Mucosa of gallbladder (tissue), 1 donor: ENCODE results near the gene RHPN2. TPM values are rescaled to one million over a fixed set of nuclear protein-coding genes. Genes with fewer than 3 reads are reported as not detected.

Experiments
- DNase-seq: peaks from one replicate; pipeline ENCODE4 v3.0.0-alpha.2; 2020; ENCODE audit warnings: low spot score
- total RNA-seq: library from RNA; stranded (reverse); gene quantifications from one replicate; pipeline ENCODE4 v1.2.1, GENCODE V29; 2021
- donor health status: DM: no; HTN: no; CAD: no.

The RHPN2 gene
- 50.4 TPM for total RNA-seq

DNA sequence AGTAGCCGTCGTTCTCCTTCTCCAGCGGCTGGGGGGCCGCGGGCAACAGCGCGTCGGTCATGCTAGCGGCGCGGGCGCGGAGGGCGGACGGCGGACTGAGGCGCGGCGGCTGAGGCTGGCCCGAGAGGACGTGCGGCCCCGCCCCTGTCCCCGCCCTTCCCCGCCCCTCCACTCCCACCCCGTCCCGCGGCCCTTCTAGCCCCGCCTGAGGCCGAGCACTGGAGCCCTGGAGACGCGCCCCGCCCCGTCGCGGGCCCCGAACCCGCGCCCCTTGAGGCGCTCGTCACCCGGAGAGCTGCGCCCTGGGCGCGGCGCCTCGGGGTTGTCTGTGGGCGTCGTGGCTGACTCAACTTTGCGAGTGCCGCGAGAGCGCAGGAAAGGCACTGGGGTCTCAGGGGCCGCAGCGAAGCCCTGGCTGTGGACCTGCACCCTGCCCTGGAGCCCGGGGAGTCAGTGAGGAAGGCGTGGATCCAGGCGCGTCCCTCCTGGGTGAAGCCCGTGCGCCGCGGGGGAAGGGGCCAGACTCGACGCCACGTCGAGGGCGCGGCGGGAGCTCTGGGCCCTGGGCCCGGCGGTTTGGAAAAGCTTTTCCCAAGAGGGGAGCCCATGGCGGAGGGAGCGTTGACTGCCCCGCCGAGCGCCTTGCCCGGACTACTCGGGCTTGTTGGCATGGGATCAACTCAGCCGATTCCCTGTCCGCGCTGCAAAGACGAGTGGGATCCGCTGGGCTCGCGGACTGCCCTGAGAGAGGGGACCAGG is at the start of gene RHPN2:
TSS of gene RHPN2 (minus strand) at position 97 of the 759 bp plus-strand sequence. CDS start at position 61, 36 bp downstream.
- DNase-seq = peak; percentile 62

DNA sequence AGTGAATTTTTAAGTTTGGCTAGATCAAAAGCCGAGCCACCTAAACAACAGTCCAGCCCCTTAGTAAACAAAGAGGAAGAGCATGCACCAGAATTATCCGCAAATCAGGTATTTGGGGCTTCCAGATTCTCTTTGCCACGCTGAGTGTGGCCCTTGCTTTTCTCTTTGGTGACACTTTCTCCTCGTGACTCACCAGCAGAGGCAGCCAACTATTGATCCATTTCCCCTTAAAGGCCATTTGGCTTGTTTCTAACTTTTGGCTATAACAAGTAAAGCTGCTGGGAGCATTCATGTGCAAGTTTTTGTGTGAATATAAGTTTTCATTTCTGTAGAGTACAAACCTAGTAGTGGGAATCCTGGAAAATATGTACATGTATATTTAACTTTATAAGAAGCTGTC is 49.6 kb upstream of the RHPN2 start:
- DNase-seq = peak; percentile 25

DNA sequence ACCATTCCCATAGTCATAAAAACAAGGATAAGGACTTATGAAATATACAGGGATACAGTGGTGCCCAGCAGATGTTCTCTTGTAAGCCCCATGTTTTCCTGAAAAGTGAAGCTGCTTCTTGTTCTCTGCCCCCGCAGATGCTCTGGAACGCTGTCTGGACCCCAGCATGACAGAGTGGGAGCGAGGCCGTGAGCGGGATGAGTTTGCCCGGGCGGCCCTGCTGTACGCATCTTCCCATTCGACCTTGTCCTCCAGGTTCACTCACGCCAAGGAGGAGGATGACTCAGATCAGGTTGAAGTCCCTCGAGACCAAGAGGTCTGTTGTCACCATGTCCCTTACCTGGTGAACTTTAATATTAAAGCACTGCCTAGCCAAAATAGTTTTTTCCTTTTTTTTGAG is 46.9 kb upstream of the RHPN2 start:
- no peak for DNase-seq

DNA sequence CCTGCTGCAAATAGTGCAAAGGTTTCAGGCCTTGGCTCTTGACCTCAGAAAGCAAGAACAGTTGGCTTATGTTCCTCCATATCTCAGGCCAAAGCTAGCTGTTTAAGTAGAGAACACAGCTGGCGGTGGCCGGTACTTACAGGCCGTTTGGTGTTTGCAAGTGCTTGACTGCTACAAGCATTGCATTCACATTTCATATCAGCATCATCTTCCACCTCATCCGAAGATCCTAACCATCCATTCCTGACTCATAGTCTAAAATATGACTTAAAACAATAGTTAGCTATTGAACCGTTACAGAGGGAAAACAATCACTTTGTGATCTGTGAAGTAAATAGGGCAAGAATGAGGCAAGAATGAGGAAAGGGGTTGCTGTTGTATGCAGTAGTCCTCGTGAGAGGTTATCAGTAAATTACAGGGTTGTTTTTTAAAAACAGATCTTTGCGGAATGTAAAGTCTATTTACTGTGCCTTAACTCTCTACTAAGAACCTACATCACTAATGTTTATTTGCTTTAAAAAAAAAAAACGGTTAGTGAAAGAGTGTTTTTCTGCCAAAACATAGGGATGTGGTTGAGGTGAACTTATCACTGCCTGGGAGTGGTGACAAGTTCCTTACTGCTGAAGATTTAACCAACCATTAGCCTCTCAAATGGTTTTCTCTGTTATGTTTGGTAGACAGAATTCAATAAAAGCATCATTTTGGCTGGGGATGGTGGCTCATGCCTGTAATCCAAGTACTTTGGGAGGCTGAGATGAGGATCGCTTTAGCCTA is 45.6 kb upstream of the RHPN2 start:
- no peak for DNase-seq

DNA sequence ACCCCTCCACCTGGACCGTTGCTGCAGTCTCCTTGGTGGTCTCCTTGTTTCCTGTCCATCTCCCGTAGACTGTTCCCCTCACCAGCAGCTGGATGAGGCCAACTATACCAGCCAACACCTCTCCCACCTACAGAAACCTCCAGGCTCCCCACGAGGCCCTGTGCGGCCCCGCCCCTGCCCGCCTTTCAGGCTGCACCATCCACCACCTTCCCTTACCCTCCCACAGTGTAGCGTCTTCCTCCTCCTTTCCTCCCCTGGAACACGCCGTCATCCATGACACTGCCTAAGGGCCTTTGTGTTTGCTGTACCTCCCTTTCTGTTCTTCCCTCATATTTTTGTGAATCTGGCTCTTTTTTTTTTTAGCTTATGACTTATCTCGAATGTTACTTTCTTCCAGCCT is 43.5 kb upstream of the RHPN2 start:
- no peak for DNase-seq

DNA sequence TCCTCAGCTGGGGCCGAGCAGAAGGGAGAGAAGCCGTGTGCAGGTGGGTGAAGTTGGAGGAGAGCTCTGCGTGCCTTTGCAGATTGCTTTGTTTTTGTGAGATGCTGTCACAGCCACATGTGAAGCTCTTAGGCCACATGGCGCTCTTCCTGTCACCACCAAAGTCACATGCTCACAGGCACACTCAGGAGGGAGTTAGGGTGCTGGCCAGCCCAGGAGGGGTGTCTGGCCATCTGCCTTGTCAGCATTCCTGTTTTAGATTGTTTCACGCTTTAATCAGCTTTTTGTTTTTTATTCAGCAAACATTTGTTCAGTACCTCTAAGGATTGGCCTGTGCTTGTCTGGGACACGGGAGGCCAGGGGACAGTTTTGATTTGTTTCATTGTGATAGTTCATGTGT is 38.2 kb upstream of the RHPN2 start:
- DNase-seq = no peak

DNA sequence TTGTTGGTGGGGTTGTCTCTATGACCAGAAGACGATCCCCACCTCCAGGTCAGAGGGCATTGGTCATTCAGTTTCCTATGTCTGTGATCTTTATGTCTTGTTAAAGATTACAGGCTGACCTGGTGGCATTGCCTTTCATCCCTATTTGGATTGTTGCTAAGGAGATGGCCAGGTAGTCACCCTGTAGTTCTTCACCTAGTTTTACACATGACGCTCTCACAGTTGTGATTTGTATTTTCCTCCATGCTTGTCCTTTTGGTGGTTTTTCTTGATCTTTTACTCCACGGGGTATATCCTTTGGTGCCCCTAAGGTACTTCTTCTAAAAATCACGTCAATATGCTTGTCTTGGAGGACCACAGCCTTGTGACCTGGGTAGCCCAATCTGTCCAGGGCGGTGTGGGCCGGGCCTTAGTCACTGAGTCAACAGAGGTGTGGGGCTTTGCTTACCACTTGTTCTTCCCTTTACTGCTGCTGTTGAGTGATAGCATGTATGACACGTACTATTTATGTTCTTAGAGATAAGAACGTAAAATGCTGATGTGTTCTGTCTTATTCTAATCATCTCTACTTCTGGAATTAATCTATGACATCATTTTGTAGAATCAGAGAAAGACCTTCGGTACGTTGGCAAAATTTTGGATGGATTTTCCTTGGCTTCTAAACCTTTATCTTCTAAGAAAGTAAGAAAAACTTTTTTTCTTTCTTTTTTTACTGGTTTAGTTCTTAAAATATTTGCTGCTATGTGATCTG is 36.4 kb upstream of the RHPN2 start:
- peak; percentile 53 for DNase-seq

DNA sequence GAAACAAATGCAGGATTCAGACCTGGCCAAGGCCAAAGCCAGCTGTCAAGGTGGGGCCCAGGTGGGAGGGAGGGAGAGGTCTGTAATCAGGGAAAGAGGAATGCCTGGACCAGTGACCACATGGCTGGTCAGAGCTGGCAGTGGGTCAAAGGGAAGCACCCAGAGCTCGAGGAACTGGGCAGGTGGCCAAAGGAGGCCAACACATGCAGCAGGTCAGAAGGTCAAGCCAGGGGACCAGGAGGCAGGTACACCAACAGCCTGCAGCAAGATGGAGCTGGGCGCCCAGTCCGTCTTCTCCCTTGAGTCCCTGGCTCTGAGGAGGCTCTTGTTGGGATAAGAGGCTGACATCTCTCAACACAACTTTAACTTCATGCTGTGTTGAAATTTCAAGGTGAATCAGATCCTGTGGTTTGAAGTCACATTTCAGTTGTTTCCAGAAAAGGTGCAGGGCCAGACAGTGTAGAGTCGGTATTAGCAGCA is 33.4 kb upstream of the RHPN2 start:
- DNase-seq = peak; percentile 16

DNA sequence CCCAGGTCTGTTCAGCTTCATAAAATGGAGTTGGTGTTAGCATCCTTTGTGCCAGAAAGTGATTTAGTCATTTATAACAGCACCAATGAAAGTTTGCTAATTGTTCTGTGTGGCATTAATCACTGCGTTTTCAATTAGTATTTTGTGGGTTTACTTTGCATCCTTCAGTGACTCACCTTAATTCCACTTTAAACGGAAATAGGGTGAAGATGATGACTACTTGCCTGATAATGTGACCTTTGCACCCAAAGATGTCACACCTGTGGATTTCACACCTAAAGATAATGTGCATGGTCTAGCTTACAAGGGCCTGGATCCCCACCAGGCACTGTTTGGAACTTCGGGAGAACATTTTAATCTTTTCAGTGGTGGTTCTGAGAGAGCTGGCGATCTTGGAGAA is 31.3 kb upstream of the RHPN2 start:
- DNase-seq = no peak

DNA sequence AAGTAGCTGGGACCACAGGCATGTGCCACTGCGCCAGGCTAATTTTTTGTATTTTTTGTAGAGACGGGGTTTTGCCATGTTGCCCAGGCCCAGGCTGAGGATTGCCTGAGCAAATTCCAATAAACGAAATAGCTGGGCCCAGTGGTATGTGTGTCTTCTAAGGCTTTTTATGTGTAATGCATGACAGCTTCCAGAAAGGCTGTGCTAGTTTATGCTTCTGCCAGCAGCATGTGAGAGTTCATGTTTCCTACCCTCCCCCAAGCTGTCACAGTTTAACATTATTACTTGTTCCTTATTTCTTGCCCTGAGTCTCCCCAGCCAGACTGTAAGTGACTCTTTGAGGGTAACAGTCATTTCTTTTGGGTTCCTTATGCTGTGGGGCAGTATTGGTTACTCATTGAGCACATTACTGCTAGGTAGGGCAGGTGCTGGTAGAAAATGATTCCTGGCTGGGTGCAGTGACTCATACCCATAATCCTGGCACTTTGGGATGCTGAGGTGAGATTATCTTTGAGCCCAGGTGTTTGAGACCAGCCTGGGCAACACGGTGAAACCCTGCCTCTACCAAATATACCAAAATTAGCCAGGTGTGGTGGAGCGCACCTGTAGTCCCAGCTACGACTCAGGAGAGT is 29.9 kb upstream of the RHPN2 start:
- no peak for DNase-seq

DNA sequence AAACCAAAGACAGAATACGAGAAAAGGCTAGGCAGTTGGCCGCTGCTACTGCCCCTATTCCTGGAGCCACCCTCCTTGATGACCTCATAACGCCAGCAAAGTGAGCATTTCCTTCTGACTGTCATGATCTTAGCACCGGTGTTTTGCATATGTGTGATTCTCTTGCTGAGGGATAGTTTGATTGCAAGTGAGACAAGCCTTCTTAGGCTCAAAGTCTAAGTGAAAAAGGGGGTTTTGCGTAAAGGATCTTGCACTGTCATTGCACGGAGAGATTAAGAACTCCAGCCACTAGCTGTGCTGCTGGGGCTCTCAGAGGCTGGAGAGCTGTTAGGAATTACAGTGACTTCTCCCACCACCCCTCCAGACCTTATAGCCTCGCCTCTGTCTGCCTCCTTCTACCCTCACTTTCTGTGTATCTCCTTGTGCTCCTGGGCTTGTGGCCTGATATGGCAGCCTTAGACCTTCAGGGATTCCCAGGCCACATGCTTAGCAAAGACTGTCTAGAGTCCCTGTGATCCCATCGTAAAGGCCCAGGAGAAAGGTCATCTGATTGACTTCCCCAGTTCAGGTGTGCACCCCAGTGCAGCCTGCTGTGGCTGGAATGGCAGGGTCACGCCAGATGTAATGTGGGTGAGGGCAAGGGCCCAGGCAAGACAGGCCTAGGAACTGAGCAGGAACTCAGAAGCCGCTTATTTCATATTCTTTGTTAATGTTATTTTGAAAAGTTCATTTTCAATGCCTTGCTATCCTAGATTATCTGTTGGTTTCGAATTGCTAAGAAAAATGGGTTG is 28.9 kb upstream of the RHPN2 start:
- DNase-seq = no peak

DNA sequence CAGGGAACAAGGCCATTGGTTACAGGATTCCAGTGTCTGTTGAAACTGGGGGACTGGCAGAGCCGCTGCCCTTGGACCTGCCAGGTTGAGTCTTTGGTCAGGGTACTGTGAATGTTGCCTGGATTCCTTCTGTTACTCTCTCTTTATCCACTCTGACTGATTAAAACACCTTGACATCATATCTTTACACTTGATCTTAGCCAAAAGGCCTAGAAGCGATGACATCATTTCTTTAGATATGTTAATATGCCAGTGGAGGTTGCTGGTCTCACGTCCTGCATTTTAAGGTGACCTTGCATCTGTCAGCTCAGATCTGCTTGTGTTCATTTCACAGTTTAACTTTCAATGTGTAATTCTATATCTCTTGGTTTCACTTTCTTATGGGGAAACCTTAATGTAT is 25.5 kb upstream of the RHPN2 start:
- no peak for DNase-seq

DNA sequence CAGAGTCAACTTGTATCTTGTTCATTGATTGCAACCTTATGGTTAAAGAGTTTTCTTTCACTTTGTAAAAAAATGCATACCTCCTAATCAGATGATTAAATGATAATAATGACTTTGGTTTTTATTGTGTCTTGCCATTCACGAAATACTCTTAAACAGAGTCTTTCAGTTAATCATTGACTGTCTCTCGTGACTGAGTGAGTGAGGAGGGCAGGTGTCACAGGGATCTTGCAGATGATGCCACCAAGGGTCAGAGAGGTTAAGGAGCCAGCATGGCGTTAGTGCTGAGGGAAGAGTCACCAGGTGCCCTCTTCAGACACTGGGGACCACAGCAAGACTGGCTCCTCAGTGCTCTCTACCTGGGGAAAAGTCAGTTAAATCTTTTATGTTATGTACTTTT is 24.3 kb upstream of the RHPN2 start:
- no peak for DNase-seq

DNA sequence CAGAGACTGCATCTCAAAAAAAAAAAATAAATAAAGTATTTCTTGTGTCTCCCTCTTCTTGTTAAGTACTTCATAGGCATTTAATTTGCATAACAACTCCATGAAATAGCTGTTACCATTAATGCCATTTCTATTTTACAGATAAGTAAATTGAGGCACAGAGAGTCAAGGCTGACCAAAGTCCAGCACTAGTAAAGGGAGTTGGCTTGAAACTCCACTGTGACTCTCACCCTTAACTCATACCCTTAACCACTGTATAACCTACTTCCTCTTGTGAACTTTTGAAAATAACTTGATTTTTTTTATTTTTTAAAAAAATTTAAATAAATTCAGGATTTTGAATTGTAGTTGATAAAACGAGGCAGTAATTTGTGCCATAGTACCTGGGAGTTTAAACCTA is 22.3 kb upstream of the RHPN2 start:
- no peak for DNase-seq

DNA sequence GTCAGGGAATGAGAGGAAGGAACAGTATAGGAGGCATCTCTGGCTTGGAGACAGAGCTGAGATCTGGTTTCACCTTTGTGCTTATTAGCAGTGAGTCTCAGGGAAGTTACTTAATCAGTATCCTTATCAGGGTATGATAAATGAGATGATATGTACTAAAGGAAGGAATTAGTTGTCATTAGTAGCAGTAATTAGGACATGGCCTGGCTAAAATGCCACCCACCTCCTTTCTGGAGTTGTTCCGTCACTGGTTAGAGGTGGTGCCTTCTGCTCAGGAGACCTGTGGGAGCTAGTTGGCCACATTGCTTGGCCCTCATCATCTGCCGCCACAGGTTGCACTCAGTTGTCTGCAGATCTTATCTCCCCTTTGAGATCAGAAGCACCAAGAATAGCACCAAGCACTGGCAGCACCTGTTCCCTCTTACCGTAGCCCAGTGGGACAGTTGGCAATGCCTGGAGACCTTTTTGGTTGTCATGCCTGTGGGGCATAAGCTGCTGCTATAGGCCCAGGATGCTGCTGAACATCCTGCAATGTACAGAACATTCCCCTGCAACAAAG is 21.0 kb upstream of the RHPN2 start:
- no peak for DNase-seq

DNA sequence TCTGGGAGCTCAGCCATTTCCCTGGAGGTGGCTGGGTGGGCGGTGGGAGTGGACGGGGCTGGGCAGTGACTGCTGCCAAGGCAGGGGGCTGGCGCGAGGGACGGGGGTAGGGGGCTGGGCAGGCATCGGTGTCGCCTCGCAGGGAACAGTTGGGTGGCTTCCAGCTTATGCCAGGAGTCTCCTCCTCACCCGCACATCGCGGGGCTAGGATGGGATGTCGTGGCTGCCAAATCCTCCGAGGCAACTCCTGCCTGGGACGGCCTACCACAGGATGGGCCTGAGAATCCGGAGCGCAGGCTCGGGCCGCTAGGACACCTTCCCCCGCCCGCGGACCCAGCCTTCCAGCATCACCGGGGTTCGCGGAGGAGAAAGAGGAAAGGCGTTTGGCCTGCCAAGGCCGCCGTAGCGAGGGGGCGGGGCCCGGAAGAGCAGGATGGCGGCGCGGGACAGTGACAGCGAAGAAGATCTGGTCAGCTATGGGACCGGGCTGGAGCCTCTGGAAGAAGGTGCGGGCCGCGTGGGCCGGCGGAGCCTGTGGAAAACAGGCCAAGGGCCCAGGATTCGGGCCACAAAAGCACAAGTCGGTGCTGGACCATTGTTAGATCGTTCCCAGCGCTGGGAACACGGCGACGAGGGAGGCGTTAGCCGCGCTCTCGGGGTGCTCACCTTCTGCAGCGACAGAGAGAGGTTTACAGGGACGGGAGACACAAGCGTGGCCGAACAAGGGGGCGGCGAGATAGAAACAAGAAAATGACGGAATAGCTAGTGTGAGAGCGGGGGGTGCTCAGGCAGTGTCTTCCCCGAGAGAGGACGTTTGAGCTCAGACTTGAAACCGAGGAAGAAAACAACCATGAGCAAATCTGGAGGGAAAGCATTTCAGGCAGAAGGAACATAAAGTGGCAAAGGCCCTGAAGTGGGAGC is 16.3 kb upstream of the RHPN2 start, which contains the start of gene GPATCH1:
TSS of gene GPATCH1 (plus strand) at position 421 of the 921 bp plus-strand sequence. CDS start at position 434, 13 bp downstream.
- peak; percentile 90 for DNase-seq

DNA sequence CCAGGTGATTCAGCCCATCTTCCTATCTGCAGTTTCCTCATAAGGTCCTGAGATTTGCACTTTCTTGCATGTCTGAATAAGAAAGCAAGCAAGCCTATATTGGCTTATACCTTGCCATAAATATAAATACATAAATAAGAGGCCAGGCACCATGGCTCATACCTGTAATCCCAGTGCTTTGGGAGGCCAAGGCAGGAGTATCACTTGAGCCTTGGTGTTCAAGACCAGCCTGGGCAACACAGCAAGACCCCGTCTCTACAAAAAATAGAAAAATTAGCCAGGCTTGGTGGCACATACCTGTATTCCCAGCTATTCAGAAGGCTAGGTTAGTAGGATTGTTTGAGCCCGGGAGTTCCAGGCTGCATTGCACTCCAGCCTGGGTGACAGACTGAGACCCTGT is 10.8 kb upstream of the RHPN2 start:
- no peak for DNase-seq

DNA sequence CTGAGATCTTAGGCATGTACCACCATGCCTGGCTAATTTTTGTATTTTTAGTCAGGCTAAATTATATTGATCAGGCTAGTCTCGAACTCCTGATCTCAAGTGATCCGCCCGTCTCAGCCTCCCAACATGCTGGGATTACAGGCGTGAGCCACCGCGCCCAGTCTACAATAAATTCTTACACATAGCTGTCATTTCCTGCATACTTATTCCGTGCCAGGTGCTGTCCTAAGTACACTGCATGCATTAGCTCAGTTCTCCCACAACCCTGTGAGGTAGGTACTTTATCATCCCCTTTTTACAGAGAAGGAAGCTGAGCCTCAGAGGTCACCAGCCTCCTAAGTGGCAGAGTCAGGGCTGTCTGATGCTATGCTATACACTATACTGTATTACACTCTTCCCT is 7.2 kb upstream of the RHPN2 start:
- no peak for DNase-seq

DNA sequence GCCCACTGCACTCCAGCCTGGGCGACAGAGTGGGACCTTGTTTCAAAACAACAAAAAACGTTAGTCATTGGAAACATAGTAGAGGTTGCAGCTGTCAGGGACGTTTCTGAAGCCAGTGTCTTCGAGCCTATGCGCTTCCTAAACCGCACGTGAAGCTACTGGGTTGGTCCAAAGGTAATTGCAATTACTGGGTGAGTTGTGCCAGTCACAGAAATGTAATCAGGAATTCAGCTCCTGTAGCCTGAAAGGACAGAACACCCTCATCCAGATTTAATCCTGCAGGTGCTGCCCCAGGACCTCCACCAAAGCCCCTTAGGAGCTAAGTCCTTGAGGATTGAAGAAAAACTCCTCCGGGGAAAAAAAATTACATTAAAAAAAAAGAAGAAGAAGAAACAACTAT is 2.4 kb upstream of the RHPN2 start:
- no peak for DNase-seq

DNA sequence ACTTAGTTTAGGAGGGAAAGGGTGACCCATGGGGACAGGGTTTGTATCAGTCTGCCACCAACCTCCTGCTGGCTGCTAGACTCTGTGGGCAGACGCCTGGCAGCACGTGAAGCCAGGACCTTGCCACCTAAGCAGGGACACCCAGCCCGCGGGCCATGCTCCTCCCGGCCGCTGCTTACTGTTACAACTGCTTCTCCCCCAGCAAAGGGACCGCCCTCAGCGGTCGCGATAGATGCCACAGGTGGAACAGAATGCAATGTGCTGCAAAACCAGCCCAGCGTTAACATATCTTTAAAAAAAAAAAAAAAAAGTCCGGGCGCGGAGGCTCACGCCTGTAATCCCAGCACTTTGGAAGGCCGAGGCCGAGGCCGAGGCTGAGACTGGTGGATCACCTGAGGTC is 1.9 kb upstream of the RHPN2 start:
- DNase-seq = no peak
